GF-D8 (cell line): ENCODE results near the gene SNX15.

Experiments
- DNase-seq: peaks from one replicate; lab custom pipeline; 2025; lab: John Stamatoyannopoulos, UW

Gene SNX15

GRCh38 chr11:65084598-65085375 is 57.5 kb downstream of the SNX15 start:
- no peak for DNase-seq

DNA sequence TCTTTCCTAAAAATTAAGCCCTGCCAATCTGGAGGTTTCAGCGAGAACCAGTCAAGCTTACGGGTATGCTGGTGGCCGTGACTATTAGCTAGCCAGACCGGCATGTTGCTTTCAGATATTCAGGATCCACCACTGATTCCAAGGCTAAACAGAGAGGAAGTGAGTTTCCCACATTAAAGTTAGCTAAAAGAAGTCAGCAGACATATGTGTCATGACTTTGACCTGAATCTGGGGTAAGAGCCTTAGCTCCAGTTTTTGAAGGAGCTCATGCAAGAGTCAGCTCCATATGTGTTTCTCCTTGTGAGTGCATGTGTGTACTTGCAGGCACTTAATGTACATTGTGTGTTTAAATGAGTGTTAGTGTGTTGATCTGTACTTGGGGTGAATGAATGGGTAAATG is 58.2 kb downstream of the SNX15 start:
- DNase-seq = no peak

- DNase-seq = no peak
Measured at GRCh38 chr11:65086809-65087208, 59.6 kb downstream of the SNX15 start.

GRCh38 chr11:65087216-65087615 is 60.0 kb downstream of the SNX15 start:
- DNase-seq = no peak

DNA sequence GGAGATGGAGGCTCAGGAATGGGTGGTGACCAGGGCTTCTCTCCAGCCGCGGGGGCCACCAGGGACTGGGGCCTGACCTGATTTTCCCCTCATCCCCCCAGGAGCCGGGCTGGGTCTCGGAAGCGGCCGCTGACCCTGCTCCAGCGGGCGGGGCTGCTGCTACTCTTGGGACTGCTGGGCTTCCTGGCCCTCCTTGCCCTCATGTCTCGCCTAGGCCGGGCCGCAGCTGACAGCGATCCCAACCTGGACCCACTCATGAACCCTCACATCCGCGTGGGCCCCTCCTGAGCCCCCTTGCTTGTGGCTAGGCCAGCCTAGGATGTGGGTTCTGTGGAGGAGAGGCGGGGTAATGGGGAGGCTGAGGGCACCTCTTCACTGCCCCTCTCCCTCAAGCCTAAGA is 60.6 kb downstream of the SNX15 start:
- no peak for DNase-seq

GRCh38 chr11:65089621-65090020 is 62.4 kb downstream of the SNX15 start:
- DNase-seq = no peak
